ENCODE data around the gene TFIP11. TPM values are rescaled to one million over a fixed set of nuclear protein-coding genes. Genes with fewer than 3 reads are reported as not detected.

Gene TFIP11
- total RNA-seq, 1 experiment from 2014 or later = 29.8 TPM

DNA sequence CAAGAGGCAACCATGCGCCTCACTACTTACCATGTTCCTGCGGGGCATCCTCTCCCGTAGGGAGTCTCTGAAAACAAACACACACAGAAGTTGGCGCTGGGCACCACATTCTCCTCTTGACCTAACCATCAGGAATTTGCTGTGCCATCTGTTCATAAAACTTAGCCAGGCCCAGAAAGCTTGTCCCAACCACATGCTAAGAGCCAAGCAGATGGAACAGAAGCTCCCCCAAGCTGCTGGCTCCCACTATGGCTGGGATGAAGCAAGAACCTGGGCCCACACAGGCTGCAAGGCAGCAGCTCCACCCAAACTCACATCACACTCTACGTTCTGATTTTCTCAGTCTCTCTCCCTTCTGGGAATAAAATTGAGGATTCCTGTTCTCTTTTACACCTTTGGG is 46.1 kb downstream of the TFIP11 start:
- intact Hi-C loops (cut with micrococcal nuclease; ENCODE audit: unreplicated experiment) = loop anchor here (10.0 kb wide), 1 partner anchor 101 kb away; no protein-coding TSS in a partner anchor
- Histone ChIP-seq H3K27ac (ENCODE audit: low read length) (no peak overlapping the region), H3K9me3 (ENCODE audit: control insufficient read depth, insufficient read depth, low read depth, low read length) (no peaks in the 10 kb centered on the region), H3K27me3 (ENCODE audit: control insufficient read depth, insufficient read depth, low read length) (no peaks in the 10 kb centered on the region), H3K36me3 (ENCODE audit: control insufficient read depth, insufficient read depth, low read length) (peaks cover 3% of the 10 kb centered on the region), H3K4me3 (ENCODE audit: low read depth in 2 of 2, low read length in 2 of 2) (no peak overlapping the region), H3K4me1 (ENCODE audit: control insufficient read depth, insufficient read depth, low read length) (no peaks in the 10 kb centered on the region)
- no peak for ATAC-seq
- no peak for DNase-seq (ENCODE audit: low read depth, low spot score)
- in situ Hi-C loops (cut with HindIII; ENCODE audit: low pct_unique_long_range_greater_than_20kb, low sequenced_read_pairs) = no loop called here
- TF ChIP-seq, protein P1, sequence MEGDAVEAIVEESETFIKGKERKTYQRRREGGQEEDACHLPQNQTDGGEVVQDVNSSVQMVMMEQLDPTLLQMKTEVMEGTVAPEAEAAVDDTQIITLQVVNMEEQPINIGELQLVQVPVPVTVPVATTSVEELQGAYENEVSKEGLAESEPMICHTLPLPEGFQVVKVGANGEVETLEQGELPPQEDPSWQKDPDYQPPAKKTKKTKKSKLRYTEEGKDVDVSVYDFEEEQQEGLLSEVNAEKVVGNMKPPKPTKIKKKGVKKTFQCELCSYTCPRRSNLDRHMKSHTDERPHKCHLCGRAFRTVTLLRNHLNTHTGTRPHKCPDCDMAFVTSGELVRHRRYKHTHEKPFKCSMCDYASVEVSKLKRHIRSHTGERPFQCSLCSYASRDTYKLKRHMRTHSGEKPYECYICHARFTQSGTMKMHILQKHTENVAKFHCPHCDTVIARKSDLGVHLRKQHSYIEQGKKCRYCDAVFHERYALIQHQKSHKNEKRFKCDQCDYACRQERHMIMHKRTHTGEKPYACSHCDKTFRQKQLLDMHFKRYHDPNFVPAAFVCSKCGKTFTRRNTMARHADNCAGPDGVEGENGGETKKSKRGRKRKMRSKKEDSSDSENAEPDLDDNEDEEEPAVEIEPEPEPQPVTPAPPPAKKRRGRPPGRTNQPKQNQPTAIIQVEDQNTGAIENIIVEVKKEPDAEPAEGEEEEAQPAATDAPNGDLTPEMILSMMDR (IDR thresholded peaks at IDR 0.05) = no peak
- TF ChIP-seq, protein P2, sequence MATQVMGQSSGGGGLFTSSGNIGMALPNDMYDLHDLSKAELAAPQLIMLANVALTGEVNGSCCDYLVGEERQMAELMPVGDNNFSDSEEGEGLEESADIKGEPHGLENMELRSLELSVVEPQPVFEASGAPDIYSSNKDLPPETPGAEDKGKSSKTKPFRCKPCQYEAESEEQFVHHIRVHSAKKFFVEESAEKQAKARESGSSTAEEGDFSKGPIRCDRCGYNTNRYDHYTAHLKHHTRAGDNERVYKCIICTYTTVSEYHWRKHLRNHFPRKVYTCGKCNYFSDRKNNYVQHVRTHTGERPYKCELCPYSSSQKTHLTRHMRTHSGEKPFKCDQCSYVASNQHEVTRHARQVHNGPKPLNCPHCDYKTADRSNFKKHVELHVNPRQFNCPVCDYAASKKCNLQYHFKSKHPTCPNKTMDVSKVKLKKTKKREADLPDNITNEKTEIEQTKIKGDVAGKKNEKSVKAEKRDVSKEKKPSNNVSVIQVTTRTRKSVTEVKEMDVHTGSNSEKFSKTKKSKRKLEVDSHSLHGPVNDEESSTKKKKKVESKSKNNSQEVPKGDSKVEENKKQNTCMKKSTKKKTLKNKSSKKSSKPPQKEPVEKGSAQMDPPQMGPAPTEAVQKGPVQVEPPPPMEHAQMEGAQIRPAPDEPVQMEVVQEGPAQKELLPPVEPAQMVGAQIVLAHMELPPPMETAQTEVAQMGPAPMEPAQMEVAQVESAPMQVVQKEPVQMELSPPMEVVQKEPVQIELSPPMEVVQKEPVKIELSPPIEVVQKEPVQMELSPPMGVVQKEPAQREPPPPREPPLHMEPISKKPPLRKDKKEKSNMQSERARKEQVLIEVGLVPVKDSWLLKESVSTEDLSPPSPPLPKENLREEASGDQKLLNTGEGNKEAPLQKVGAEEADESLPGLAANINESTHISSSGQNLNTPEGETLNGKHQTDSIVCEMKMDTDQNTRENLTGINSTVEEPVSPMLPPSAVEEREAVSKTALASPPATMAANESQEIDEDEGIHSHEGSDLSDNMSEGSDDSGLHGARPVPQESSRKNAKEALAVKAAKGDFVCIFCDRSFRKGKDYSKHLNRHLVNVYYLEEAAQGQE (IDR thresholded peaks at IDR 0.05; ENCODE audit: insufficient read depth in 1 of 2, low read depth in 2 of 2, low read length in 1 of 2) = no peak
- TF ChIP-seq POLR2AphosphoS5 (IDR thresholded peaks at IDR 0.05; ENCODE audit: low read depth, low read length) = no peak
- ChIA-PET POLR2A (no interaction called here), CTCF (interaction anchor here (0.6 kb wide), 1 partner anchor 78 kb away, joined by 3 read pairs; no protein-coding TSS in a partner anchor)
- no TSS peak for BruUV-seq (replicated peaks)

DNA sequence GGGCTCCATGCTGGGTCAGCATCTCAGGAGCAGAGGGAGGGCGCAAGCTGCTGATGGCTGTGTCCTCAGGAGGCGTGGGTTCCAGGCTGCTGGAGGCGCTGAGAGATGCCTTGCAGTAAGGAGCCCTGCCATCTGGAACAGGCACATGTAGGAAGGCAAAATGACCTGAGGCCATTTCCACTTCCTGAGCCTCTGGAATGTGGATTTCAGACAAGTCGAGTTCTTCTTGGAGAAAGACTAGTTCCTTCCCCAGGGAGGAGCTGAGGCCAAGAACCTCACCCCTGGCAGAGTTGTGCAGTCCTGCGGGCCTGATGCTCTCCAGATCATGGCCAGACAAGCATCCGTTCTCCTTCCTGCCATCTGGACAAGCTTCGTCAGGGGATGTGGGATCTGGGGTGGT is 48.0 kb downstream of the TFIP11 start:
- no peak overlapping the region for H3K27ac ChIP-seq (ENCODE audit: low read length)
- BruUV-seq (replicated peaks) = no TSS peak
- no peak overlapping the region for H3K4me3 ChIP-seq (ENCODE audit: low read depth in 2 of 2, low read length in 2 of 2)
- DNase-seq (ENCODE audit: low read depth, low spot score) (no peak), ATAC-seq (no peak)
- POLR2A ChIA-PET = no interaction called here
- H3K9me3 ChIP-seq (ENCODE audit: control insufficient read depth, insufficient read depth, low read depth, low read length) = no peaks in the 10 kb centered on the region
- in situ Hi-C loops (cut with HindIII; ENCODE audit: low pct_unique_long_range_greater_than_20kb, low sequenced_read_pairs) = no loop called here
- CTCF ChIA-PET = no interaction called here
- peaks cover 6% of the 10 kb centered on the region for H3K36me3 ChIP-seq (ENCODE audit: control insufficient read depth, insufficient read depth, low read length)
- H3K27me3 ChIP-seq (ENCODE audit: control insufficient read depth, insufficient read depth, low read length) = no peaks in the 10 kb centered on the region
- no peaks in the 10 kb centered on the region for H3K4me1 ChIP-seq (ENCODE audit: control insufficient read depth, insufficient read depth, low read length)
- intact Hi-C loops (cut with micrococcal nuclease; ENCODE audit: unreplicated experiment) = loop anchor here (5.0 to 10.0 kb wide), 2 partner anchors 62 to 100 kb away; no protein-coding TSS in a partner anchor
- TF ChIP-seq, protein P2 (IDR thresholded peaks at IDR 0.05; ENCODE audit: insufficient read depth in 1 of 2, low read depth in 2 of 2, low read length in 1 of 2) = no peak
